ENCODE measurements around the gene ZNF423.

Gene ZNF423

GRCh38 chr16:49826515-49826914 lies 29.4 kb downstream of the ZNF423 start:
- DNase-seq (ENCODE audit: low read depth, low spot score), result no peak

GRCh38 chr16:49825041-49825440 lies 30.9 kb downstream of the ZNF423 start:
- DNase-seq (ENCODE audit: low read depth, low spot score), result no peak

GRCh38 chr16:49824593-49824992 lies 31.3 kb downstream of the ZNF423 start:
- DNase-seq (ENCODE audit: low read depth, low spot score), result no peak

- no peak for DNase-seq (ENCODE audit: low read depth, low spot score)
Observed at GRCh38 chr16:49822649-49823370, 33.1 kb downstream of the ZNF423 start.

GRCh38 chr16:49821614-49822282 lies 34.2 kb downstream of the ZNF423 start:
- DNase-seq (ENCODE audit: low read depth, low spot score), result no peak

GRCh38 chr16:49821156-49821555 lies 34.8 kb downstream of the ZNF423 start:
- DNase-seq (ENCODE audit: low read depth, low spot score), result no peak

GRCh38 chr16:49817754-49818507 lies 38.0 kb downstream of the ZNF423 start:
- no peak for DNase-seq (ENCODE audit: low read depth, low spot score)

- no peak for DNase-seq (ENCODE audit: low read depth, low spot score)
Observed at GRCh38 chr16:49816875-49817274, 39.0 kb downstream of the ZNF423 start.

GRCh38 chr16:49811644-49812334 lies 44.1 kb downstream of the ZNF423 start:
- DNase-seq (ENCODE audit: low read depth, low spot score), result no peak

- no peak for DNase-seq (ENCODE audit: low read depth, low spot score)
Observed at GRCh38 chr16:49810831-49811230, 45.1 kb downstream of the ZNF423 start.

GRCh38 chr16:49809561-49809960 lies 46.4 kb downstream of the ZNF423 start:
- DNase-seq (ENCODE audit: low read depth, low spot score), result no peak

GRCh38 chr16:49809062-49809461 lies 46.9 kb downstream of the ZNF423 start:
- DNase-seq (ENCODE audit: low read depth, low spot score), result no peak

- DNase-seq (ENCODE audit: low read depth, low spot score), result no peak
Observed at GRCh38 chr16:49806446-49806845, 49.5 kb downstream of the ZNF423 start.

GRCh38 chr16:49801290-49801689 lies 54.6 kb downstream of the ZNF423 start:
- no peak for DNase-seq (ENCODE audit: low read depth, low spot score)

GRCh38 chr16:49800876-49801275 lies 55.0 kb downstream of the ZNF423 start:
- no peak for DNase-seq (ENCODE audit: low read depth, low spot score)

GRCh38 chr16:49800441-49800840 lies 55.5 kb downstream of the ZNF423 start:
- DNase-seq (ENCODE audit: low read depth, low spot score), result no peak

GRCh38 chr16:49799172-49799571 lies 56.7 kb downstream of the ZNF423 start:
- no peak for DNase-seq (ENCODE audit: low read depth, low spot score)

GRCh38 chr16:49795513-49795912 lies 60.4 kb downstream of the ZNF423 start:
- DNase-seq (ENCODE audit: low read depth, low spot score), result no peak

- DNase-seq (ENCODE audit: low read depth, low spot score), result no peak
Observed at GRCh38 chr16:49793244-49793643, 62.7 kb downstream of the ZNF423 start.

- DNase-seq (ENCODE audit: low read depth, low spot score), result no peak
Observed at GRCh38 chr16:49789616-49790015, 66.3 kb downstream of the ZNF423 start.

GRCh38 chr16:49788986-49789385 lies 66.9 kb downstream of the ZNF423 start:
- DNase-seq (ENCODE audit: low read depth, low spot score), result no peak

- DNase-seq (ENCODE audit: low read depth, low spot score), result no peak
Observed at GRCh38 chr16:49788572-49788971, 67.3 kb downstream of the ZNF423 start.

Measured in iPS DF 19.7 (cell line).